Osteocyte (in vitro differentiated cells): Measurements from ENCODE around the gene FOXN4. TPM values are rescaled to one million over a fixed set of nuclear protein-coding genes. Genes with fewer than 3 reads are reported as not detected.

Source experiments
- DNase-seq: peaks from one replicate; pipeline ENCODE4 v3.0.0; 2021; ENCODE audit warnings: mixed read lengths; ENCODE audit not compliant: unreplicated experiment; ENCODE audit errors: extremely low spot score
- H3K27ac Mint-ChIP-seq: one replicate; pipeline ENCODE4 v1.8.0; 2021; ENCODE audit warnings: mild to moderate bottlenecking, mixed read lengths; ENCODE audit not compliant: unreplicated experiment
- H3K27me3 Mint-ChIP-seq: one replicate; pipeline ENCODE4 v1.8.0; 2021; ENCODE audit warnings: mixed read lengths; ENCODE audit not compliant: unreplicated experiment
- H3K36me3 Mint-ChIP-seq: one replicate; pipeline ENCODE4 v1.8.0; 2021; ENCODE audit warnings: mixed read lengths; ENCODE audit not compliant: unreplicated experiment
- H3K4me1 Mint-ChIP-seq: one replicate; pipeline ENCODE4 v1.8.0; 2021; ENCODE audit warnings: mixed read lengths; ENCODE audit not compliant: unreplicated experiment
- H3K4me3 Mint-ChIP-seq: one replicate; pipeline ENCODE4 v1.8.0; 2021; ENCODE audit warnings: mild to moderate bottlenecking, moderate library complexity, mixed read lengths; ENCODE audit not compliant: unreplicated experiment
- H3K9me3 Mint-ChIP-seq: one replicate; pipeline ENCODE4 v1.8.0; 2021; ENCODE audit warnings: mixed read lengths; ENCODE audit not compliant: unreplicated experiment
- CTCF ChIP-seq: fragments of 200-600 bp; sonication (generic); IDR thresholded peaks from 2 replicates; pipeline ENCODE4 v1.5.0; 2021; ENCODE audit warnings: antibody characterized with exemption, mild to moderate bottlenecking, moderate library complexity
- total RNA-seq: library from RNA; stranded (reverse); gene quantifications from 2 replicates; pipeline ENCODE4 v1.2.1, GENCODE V29; 2021

FOXN4 gene
- total RNA-seq, 1 donor from 2014 or later, result not detected

- no peaks in the 10 kb centered on the region for H3K4me1 Mint-ChIP-seq
These were observed 58.6 kb downstream of the FOXN4 start for GRCh38 chr12:109250523-109250922.

GRCh38 chr12:109247831-109248654 lies 61.0 kb downstream of the FOXN4 start:
- no peak overlapping the region for H3K4me3 Mint-ChIP-seq
- no peak for TF ChIP-seq CTCF
- H3K9me3 Mint-ChIP-seq, result no peaks in the 10 kb centered on the region
- no peak overlapping the region for H3K27ac Mint-ChIP-seq
- no peaks in the 10 kb centered on the region for H3K4me1 Mint-ChIP-seq
- H3K36me3 Mint-ChIP-seq, result no peaks in the 10 kb centered on the region
- DNase-seq, result no peak
- no peaks in the 10 kb centered on the region for H3K27me3 Mint-ChIP-seq

More at GRCh38 chr12:109250523-109250922, 58.6 kb downstream of the FOXN4 start:
- Mint-ChIP-seq H3K4me3 (no peak overlapping the region), H3K27ac (no peak overlapping the region), H3K27me3 (no peaks in the 10 kb centered on the region), H3K9me3 (peaks cover 10% of the 10 kb centered on the region), H3K36me3 (peaks cover 3% of the 10 kb centered on the region)
- DNase-seq, result no peak
- no peak for TF ChIP-seq CTCF

DNA sequence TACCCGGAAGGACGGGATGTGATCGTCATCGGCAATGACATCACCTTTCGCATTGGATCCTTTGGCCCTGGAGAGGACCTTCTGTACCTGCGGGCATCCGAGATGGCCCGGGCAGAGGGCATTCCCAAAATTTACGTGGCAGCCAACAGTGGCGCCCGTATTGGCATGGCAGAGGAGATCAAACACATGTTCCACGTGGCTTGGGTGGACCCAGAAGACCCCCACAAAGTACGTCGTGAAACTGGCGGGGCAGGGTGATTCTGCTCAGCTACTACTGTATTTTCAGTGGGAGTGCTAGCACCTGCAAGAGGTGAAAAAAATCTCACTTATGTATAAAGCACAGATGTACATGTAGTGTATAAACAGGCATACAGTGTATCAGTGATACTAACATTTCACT lies 62.9 kb downstream of the FOXN4 start:
- Mint-ChIP-seq H3K27ac (no peak overlapping the region), H3K36me3 (peaks cover 2% of the 10 kb centered on the region), H3K4me3 (no peak overlapping the region), H3K27me3 (no peaks in the 10 kb centered on the region), H3K9me3 (no peaks in the 10 kb centered on the region), H3K4me1 (no peaks in the 10 kb centered on the region)
- no peak for TF ChIP-seq CTCF
- no peak for DNase-seq

DNA sequence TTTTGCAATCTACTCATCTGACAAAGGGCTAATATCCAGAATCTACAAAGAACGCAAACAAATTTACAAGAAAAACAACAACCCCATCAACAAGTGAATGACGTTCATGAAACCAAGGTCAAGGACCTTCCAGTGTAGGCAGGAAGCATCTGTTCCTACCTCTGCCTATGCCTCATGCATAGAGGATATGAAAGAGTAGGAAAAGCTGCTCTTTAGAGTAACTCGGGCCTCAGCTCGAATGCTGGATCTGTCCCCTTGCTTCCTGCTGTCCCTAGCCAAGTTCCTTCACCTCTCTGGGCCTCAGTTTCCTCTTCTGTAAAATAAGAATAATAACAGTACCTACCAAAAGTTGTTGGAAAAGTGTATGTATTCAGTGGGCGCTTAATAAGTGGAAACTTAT lies 65.0 kb downstream of the FOXN4 start:
- Mint-ChIP-seq H3K4me1 (no peaks in the 10 kb centered on the region), H3K4me3 (no peak overlapping the region), H3K27ac (no peak overlapping the region), H3K27me3 (no peaks in the 10 kb centered on the region), H3K36me3 (peaks cover 2% of the 10 kb centered on the region), H3K9me3 (no peaks in the 10 kb centered on the region)
- no peak for DNase-seq
- TF ChIP-seq CTCF, result no peak

DNA sequence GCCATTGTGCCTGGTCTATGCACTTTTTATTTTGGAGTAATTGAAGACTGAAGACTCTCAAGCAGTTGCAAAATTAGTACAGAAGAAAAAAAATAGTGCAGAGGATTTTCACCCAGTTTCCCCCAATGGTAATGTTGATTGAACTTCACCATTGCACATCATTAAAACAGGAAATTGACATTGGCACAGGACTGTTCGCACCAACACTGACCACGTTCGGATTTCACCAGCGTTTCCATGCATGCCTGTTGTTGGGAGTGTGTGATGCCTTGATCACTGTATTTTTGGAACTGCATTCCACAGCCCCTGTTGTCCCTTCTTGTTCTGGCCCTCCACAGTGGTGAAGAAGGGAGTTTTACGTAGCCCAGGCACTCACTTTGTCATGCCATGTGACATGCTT lies 67.1 kb downstream of the FOXN4 start:
- H3K27ac Mint-ChIP-seq, result no peak overlapping the region
- H3K4me1 Mint-ChIP-seq, result no peaks in the 10 kb centered on the region
- H3K4me3 Mint-ChIP-seq, result no peak overlapping the region
- no peaks in the 10 kb centered on the region for H3K9me3 Mint-ChIP-seq
- no peaks in the 10 kb centered on the region for H3K27me3 Mint-ChIP-seq
- no peak for DNase-seq
- TF ChIP-seq CTCF, result no peak
- H3K36me3 Mint-ChIP-seq, result peaks cover 2% of the 10 kb centered on the region
